Parathyroid adenoma (tissue), 2 donors: Measurements from ENCODE around the gene ARFIP2.

Source experiments
- H2AFZ ChIP-seq: fragments of 300-600 bp; sonication (generic); one replicate; pipeline ENCODE4 v1.7.0; 2017; ENCODE audit warnings: antibody characterized with exemption, mild to moderate bottlenecking
- H3K27ac ChIP-seq: fragments of 300-600 bp; sonication (generic); one replicate; pipeline ENCODE4 v1.7.0; 2017
- H3K27me3 ChIP-seq: fragments of 300-600 bp; sonication (generic); one replicate; pipeline ENCODE4 v1.7.0; 2017; ENCODE audit warnings: low read length; ENCODE audit not compliant: control insufficient read depth, insufficient read depth
- H3K36me3 ChIP-seq: fragments of 300-600 bp; sonication (generic); one replicate; pipeline ENCODE4 v1.7.0; 2017; ENCODE audit warnings: low read length; ENCODE audit not compliant: control insufficient read depth, insufficient read depth
- H3K4me1 ChIP-seq: fragments of 300-600 bp; sonication (generic); one replicate; pipeline ENCODE4 v1.7.0; 2017; ENCODE audit warnings: control low read depth
- H3K4me2 ChIP-seq: fragments of 300-600 bp; sonication (generic); one replicate; pipeline ENCODE4 v1.7.0; 2017; ENCODE audit warnings: low read length
- H3K4me3 ChIP-seq: fragments of 300-600 bp; sonication (generic); one replicate; pipeline ENCODE4 v1.7.0; 2017; ENCODE audit warnings: low read depth, low read length
- H3K79me2 ChIP-seq: fragments of 300-600 bp; sonication (generic); one replicate; pipeline ENCODE4 v1.7.0; 2017; ENCODE audit warnings: control low read depth
- H3K9ac ChIP-seq: fragments of 300-600 bp; sonication (generic); one replicate; pipeline ENCODE4 v1.7.0; 2017; ENCODE audit warnings: mild to moderate bottlenecking
- H3K9me3 ChIP-seq: fragments of 300-600 bp; sonication (generic); one replicate; pipeline ENCODE4 v1.7.0; 2017; ENCODE audit warnings: low read length; ENCODE audit not compliant: control insufficient read depth
- CTCF ChIP-seq: fragments of 300-600 bp; sonication (generic); IDR thresholded peaks from one replicate; pipeline ENCODE4 v1.7.0; 2017; ENCODE audit warnings: antibody characterized with exemption, mild to moderate bottlenecking
- donor health status: primary hyperparathyroidism.

Gene ARFIP2

GRCh38 chr11:6442441-6442840 is 38.7 kb downstream of the ARFIP2 start:
- H3K27me3 ChIP-seq: no peaks in the 10 kb centered on the region
- H3K4me2 ChIP-seq: no peak overlapping the region
- H3K36me3 ChIP-seq: no peaks in the 10 kb centered on the region
- no peaks in the 10 kb centered on the region for H3K9me3 ChIP-seq
- H3K4me3 ChIP-seq: no peak overlapping the region
- H3K4me1 ChIP-seq: no peaks in the 10 kb centered on the region
- no peak overlapping the region for H3K9ac ChIP-seq
- no peaks in the 10 kb centered on the region for H3K79me2 ChIP-seq
- no peak overlapping the region for H3K27ac ChIP-seq
- H2AFZ ChIP-seq: no peak overlapping the region
- TF ChIP-seq CTCF: no peak

GRCh38 chr11:6440906-6441358 is 40.2 kb downstream of the ARFIP2 start, which contains the start of gene HPX:
Gene HPX (minus strand): TSS chr11:6440987. CDS start chr11:6440963, 24 bp downstream.
- H3K4me1 ChIP-seq: no peaks in the 10 kb centered on the region
- no peak for TF ChIP-seq CTCF
- H3K9ac ChIP-seq: no peak within 1 kb of the TSS
- H3K4me3 ChIP-seq: no peak within 1 kb of the TSS
- H3K36me3 ChIP-seq: no peaks in the 10 kb centered on the region
- no peak within 1 kb of the TSS for H3K27ac ChIP-seq
- H3K9me3 ChIP-seq: no peaks in the 10 kb centered on the region
- H2AFZ ChIP-seq: no peak within 1 kb of the TSS
- H3K4me2 ChIP-seq: no peak within 1 kb of the TSS
- no peaks in the 10 kb centered on the region for H3K27me3 ChIP-seq
- no peaks in the 10 kb centered on the region for H3K79me2 ChIP-seq

GRCh38 chr11:6438979-6439571 is 42.1 kb downstream of the ARFIP2 start:
- Histone ChIP-seq H3K4me1 (no peaks in the 10 kb centered on the region), H3K27ac (no peak overlapping the region), H3K9ac (no peak overlapping the region), H3K4me3 (no peak overlapping the region), H3K4me2 (no peak overlapping the region), H3K36me3 (no peaks in the 10 kb centered on the region), H3K9me3 (no peaks in the 10 kb centered on the region), H3K27me3 (no peaks in the 10 kb centered on the region), H3K79me2 (no peaks in the 10 kb centered on the region), H2AFZ (peak overlapping the region; percentile 7)
- peak; percentile 25 for TF ChIP-seq CTCF

GRCh38 chr11:6437993-6438392 is 43.1 kb downstream of the ARFIP2 start:
- Histone ChIP-seq H3K4me1 (no peaks in the 10 kb centered on the region), H3K9me3 (no peaks in the 10 kb centered on the region), H3K4me3 (no peak overlapping the region), H3K27me3 (no peaks in the 10 kb centered on the region), H3K4me2 (no peak overlapping the region), H3K9ac (no peak overlapping the region), H3K27ac (no peak overlapping the region), H2AFZ (no peak overlapping the region), H3K79me2 (no peaks in the 10 kb centered on the region), H3K36me3 (no peaks in the 10 kb centered on the region)
- TF ChIP-seq CTCF: no peak

- Histone ChIP-seq H3K79me2 (no peaks in the 10 kb centered on the region), H3K36me3 (no peaks in the 10 kb centered on the region), H3K27ac (no peak overlapping the region), H3K4me1 (no peaks in the 10 kb centered on the region), H3K4me3 (no peak overlapping the region), H3K4me2 (no peak overlapping the region), H3K9me3 (no peaks in the 10 kb centered on the region), H3K27me3 (no peaks in the 10 kb centered on the region), H2AFZ (no peak overlapping the region), H3K9ac (no peak overlapping the region)
- TF ChIP-seq CTCF: no peak
These were observed 43.7 kb downstream of the ARFIP2 start for GRCh38 chr11:6437423-6437822.
